HS-27A (cell line): ENCODE measurements around the gene COL27A1.

Source experiments
- DNase-seq: peaks from one replicate; pipeline ENCODE4 v3.0.0-alpha.2; 2012; ENCODE audit warnings: low read depth, missing footprints

COL27A1 gene

GRCh38 chr9:114206221-114206789 is 51.0 kb downstream of the COL27A1 start:
- no peak for DNase-seq

GRCh38 chr9:114207034-114207810 is 51.9 kb downstream of the COL27A1 start:
- DNase-seq, result peak; percentile 26

- DNase-seq, result no peak
Observed at GRCh38 chr9:114207845-114208244, 52.5 kb downstream of the COL27A1 start.

GRCh38 chr9:114209151-114209550 is 53.8 kb downstream of the COL27A1 start:
- DNase-seq, result no peak

GRCh38 chr9:114210136-114210535 is 54.8 kb downstream of the COL27A1 start:
- no peak for DNase-seq

- DNase-seq, result no peak
Observed at GRCh38 chr9:114210691-114211276, 55.4 kb downstream of the COL27A1 start.

- DNase-seq, result no peak
Observed at GRCh38 chr9:114212826-114213225, 57.5 kb downstream of the COL27A1 start.

- DNase-seq, result no peak
Observed at GRCh38 chr9:114213566-114213965, 58.2 kb downstream of the COL27A1 start.

GRCh38 chr9:114214181-114214580 is 58.8 kb downstream of the COL27A1 start:
- DNase-seq, result no peak

GRCh38 chr9:114214686-114215414 is 59.5 kb downstream of the COL27A1 start:
- DNase-seq, result no peak

- DNase-seq, result no peak
Observed at GRCh38 chr9:114216081-114216480, 60.7 kb downstream of the COL27A1 start.

- DNase-seq, result no peak
Observed at GRCh38 chr9:114216976-114217375, 61.6 kb downstream of the COL27A1 start.

- no peak for DNase-seq
Observed at GRCh38 chr9:114218264-114219120, 63.2 kb downstream of the COL27A1 start.

GRCh38 chr9:114220061-114220541 is 64.8 kb downstream of the COL27A1 start:
- DNase-seq, result no peak

GRCh38 chr9:114221706-114222465 is 66.5 kb downstream of the COL27A1 start:
- no peak for DNase-seq

GRCh38 chr9:114223564-114224246 is 68.4 kb downstream of the COL27A1 start:
- DNase-seq, result peak; percentile 38

GRCh38 chr9:114224247-114224610 is 68.9 kb downstream of the COL27A1 start:
- peak; percentile 14 for DNase-seq

GRCh38 chr9:114225561-114226212 is 70.3 kb downstream of the COL27A1 start:
- DNase-seq, result peak; percentile 31

GRCh38 chr9:114226246-114227055 is 71.1 kb downstream of the COL27A1 start:
- DNase-seq, result no peak
